HG02970 (cell line): ENCODE data around the gene EPB41L2.
"Not testable (repeated sequence)": the region's sequence is repeated elsewhere in the genome, so short reads cannot be mapped to it uniquely, and the experiment has no call there.

Experiments
- ATAC-seq: cut with Tn5 transposase; IDR thresholded peaks from one replicate; pipeline ENCODE4 v1.9.1; 2021; ENCODE audit warnings: mild to moderate bottlenecking, moderate library complexity, moderate number of reproducible peaks; ENCODE audit not compliant: unreplicated experiment, low FRiP score

The EPB41L2 gene

DNA sequence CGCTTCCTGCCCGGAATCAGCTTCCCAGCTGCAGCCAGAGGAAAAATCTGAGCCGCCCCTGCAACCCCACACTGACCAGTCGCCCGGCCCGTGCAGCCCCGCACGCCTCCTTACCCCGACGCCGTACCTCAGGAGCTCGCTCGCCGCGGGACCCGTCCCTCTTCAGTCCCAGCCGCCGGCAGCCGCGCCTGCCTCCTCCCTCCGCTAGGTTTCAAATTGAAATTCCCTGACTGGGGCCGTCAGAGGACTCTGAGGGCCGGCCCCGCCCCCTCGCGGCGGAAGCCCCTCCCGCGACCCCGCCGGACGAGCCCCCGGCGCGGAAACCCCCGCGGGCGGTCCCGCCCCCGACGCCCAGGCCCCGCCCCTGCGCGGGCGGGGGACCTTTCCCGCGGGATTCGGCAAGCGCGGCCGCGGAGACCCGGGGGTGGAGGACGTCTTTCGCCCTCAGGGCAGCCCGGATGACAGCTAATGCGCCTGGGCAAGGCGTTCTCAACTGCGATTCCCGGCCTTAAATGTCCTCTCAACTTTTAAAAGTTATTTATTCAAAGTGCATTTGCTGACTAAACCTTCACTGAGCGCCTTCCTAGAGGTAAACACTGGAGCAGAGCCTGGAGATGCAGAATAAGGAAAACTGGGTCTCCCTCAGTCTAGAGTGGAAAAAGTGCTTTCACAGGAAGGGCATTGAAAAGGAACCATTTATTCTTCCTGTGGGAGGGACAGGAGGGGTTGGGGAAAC lies at the start of gene EPB41L2:
Gene EPB41L2, minus strand, starts transcription at position 218 of the 736 bp plus-strand sequence. CDS start 106,760 bp downstream, outside the sequence.
- peak; percentile 85 for ATAC-seq

- ATAC-seq = no peak
Measured at GRCh38 chr6:131112249-131112648, 49.2 kb upstream of the EPB41L2 start.

DNA sequence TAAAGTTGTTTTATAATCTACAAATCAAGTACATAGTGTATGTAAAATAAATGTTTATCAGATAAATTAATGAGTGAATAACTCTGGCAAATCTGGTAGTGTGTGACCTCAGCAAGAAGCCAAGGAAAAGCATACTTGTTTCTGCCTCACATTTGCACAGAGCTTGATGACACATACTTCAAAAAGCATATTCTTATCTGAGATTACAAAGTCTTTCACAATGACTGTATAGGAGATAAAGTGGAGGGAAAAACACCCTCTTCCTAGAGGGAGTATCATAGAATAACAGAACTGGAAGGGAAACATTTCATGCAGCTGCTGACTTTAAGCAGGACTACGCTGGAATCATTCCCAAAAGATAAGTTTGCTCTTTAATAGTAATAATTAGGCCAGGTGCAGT lies 44.1 kb upstream of the EPB41L2 start:
- ATAC-seq = no peak

DNA sequence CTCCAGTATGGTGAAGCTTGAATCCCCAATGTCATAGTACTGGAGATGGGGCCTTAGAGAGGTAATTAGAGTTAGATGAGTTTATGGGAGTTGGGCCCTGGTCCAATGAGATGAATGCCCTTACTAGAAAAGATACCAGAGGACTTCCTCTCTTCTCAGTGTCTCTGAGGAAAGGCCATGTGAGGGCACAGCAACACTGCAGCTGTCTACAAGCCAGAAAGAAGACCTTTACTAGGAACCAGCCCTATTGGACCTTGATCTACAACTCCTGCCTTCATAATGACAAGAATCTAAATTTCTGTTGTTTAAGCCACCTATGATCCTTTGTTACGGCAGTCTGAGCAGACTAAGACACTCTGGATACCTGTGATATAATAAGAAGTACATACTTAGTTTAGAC lies 40.9 kb upstream of the EPB41L2 start:
- no peak for ATAC-seq

- ATAC-seq = no peak
Measured at GRCh38 chr6:131103296-131103695, 40.3 kb upstream of the EPB41L2 start.

GRCh38 chr6:131101911-131102680 lies 39.1 kb upstream of the EPB41L2 start:
- no peak for ATAC-seq

- no peak for ATAC-seq
Measured at GRCh38 chr6:131096786-131097185, 33.7 kb upstream of the EPB41L2 start.

DNA sequence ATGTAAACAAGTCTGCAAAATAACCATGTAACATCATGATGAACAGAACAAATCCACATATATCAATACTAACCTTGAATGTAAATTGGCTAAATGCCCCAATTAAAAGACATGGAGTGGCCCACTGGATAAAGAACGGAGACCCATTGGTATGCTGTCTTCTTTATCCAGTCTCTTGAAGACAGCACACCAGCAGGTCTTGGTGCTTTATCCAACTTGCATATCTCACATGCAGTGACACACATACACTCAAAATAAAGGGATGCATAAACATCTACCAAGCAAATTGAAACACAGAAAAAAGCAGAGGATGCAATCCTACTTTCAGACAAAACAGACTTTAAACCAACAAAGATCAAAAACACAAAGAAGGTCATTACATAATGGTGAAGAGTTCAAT lies 30.3 kb upstream of the EPB41L2 start:
- ATAC-seq = no peak

- not testable (repeated sequence) for ATAC-seq
Measured at GRCh38 chr6:131091944-131092343, 28.9 kb upstream of the EPB41L2 start.

GRCh38 chr6:131090339-131090738 lies 27.3 kb upstream of the EPB41L2 start:
- not testable (repeated sequence) for ATAC-seq

DNA sequence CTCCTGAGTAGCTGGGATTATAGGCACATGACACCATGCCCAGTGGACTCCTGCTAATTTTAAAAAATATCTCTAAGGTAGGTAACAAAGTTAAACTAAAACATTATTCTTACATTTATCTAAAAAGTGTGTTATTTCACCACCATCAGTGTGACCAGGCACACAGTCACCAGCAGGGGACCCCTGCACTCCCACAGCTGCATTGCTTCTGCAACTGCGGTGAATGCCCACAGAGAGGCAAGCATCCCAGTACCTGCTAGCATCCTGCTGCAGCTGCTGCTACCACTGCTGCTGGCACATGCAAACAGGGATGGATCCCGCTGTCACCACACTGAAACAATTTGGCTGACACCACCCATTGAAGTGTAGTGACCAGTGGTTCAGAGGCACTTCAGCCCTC lies 21.9 kb upstream of the EPB41L2 start:
- no peak for ATAC-seq

DNA sequence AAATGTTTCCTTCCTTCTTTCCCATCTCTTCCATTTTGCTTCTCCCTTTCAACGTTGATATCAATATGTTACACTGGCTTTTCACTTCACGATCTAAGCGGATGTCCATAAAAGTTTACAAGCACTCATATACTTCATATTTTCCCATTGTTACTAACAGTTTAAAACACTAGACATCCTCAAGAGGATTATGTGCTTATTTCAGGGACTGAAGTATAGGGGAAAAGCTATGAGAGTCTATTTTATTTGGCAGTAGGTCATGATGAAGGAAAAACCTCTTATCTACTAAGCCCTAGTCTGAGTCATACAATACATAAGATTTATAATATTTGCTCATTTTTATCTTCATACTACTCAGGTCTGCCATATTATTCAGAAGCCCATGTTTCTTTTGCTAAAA lies 20.6 kb upstream of the EPB41L2 start:
- ATAC-seq = no peak

- ATAC-seq = no peak
Measured at GRCh38 chr6:131082335-131082734, 19.3 kb upstream of the EPB41L2 start.

DNA sequence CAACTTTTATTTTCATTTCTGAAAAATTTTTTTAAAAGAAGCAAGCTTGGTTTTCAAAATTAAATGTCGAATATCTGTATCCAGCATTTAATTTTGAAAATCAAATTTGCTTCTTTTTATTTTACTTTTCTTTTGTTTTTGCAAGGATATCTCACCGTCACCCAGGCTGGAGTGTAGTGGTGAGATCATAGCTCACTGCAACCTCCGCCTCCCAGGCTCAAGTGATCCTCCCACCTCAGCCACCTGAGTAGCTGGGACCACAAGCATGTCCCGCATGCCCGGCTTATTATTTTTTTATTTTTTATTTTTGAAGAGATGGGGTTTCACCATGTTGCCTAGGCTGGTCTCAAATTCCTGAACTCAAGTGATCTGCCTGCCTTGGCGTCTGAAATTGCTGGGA lies 17.0 kb upstream of the EPB41L2 start:
- ATAC-seq = no peak

GRCh38 chr6:131073577-131073976 lies 10.5 kb upstream of the EPB41L2 start:
- no peak for ATAC-seq

GRCh38 chr6:131070061-131070460 lies 7.0 kb upstream of the EPB41L2 start:
- no peak for ATAC-seq

DNA sequence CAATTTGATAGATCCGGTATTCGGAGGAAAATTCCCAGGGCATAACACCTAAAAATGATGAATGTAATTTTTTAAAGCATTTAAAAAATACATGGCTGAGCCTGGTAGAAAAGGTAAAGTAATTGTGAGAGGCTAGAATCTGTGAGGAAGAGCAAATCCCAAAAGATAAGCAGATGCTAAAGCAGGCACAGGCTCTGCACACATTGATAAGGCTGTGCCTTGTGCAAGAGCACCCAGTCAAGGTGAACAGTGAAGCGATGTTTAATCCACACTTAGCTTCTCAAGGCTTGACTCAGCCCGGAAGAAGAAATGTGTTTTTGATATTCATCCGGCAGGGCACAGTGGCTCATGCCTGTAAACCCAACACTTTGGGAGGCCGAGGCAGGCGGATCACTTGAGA lies 5.1 kb upstream of the EPB41L2 start:
- no peak for ATAC-seq

DNA sequence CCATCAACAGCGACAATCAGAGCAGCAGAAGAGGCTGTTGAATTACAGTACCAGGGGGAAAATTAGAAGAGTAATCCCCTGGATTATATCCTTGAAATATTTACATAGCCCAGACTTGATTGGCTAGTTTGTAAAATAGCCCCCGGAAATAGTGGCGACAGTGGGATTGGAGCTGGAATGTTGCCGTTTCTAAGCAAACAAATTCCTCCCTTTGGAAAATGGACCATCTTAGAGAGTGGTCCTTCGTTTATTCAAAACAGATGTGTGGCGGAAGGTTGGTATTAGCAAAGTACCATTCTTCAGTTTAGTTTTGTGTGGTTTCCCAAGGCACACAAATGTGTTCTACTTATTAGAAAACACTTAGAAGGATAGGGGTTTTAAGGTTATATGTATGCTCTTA lies 4.5 kb upstream of the EPB41L2 start:
- no peak for ATAC-seq

DNA sequence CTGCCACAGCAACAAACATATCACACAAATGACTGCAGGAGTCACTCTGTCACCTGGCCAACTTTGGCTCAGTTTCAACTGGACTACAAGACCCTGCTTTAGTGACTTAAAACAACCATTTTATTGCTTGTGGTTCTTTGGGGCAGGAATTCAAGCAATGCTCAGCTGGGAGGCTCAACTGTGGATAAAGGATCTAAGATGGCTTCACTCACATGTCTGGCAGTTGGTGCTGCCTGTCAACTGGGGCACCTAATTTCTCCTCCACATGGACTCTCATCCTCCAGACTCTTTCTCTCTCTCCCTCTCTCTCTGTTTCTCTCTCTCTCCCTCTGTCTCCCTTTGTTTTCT lies 2.8 kb upstream of the EPB41L2 start:
- ATAC-seq = no peak

- ATAC-seq = no peak
Measured at GRCh38 chr6:131065112-131065823, 2.2 kb upstream of the EPB41L2 start.

DNA sequence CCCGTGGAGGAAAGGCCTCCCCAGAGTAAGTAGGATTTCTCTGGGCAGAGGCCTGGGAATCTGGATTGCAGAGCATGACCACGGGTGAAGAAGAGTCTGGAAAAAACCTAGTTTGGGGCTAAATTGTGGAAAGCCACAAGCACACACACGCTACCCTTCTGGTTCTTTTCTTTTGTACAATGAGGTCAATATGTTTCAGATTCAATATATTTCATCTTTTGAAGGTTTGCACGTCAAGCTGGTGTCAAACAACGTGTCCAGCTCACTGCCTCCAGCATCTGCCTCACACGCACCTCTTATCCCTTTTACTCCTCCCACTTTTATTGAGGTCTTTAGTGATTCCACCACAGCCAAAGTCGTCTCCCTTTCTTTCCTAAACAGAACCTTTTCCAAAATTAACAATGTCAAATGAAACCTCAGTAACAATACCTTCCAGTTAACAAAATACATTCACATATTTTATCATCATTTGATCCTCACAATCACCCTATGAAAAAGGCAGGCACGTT lies 773 bp upstream of the EPB41L2 start:
- peak; percentile 2 for ATAC-seq
